ENCODE results near the gene LGALS7.
"Not testable (repeated sequence)": the region's sequence is repeated elsewhere in the genome, so short reads cannot be mapped to it uniquely, and the experiment has no call there.

LGALS7 gene

GRCh38 chr19:38769635-38770211 is 3.6 kb downstream of the LGALS7 start:
- no peak for DNase-seq (ENCODE audit: insufficient read length, low spot score)
- no peak for FAIRE-seq
- no peak for TF ChIP-seq POLR2A (IDR thresholded peaks at IDR 0.05; ENCODE audit: low read depth, low read length)

- TF ChIP-seq POLR2A (IDR thresholded peaks at IDR 0.05; ENCODE audit: low read depth, low read length), result no peak
- no peak for FAIRE-seq
These were observed 6.9 kb downstream of the LGALS7 start for GRCh38 chr19:38766276-38767047.

GRCh38 chr19:38765214-38765613 is 8.1 kb downstream of the LGALS7 start:
- DNase-seq (ENCODE audit: insufficient read length, low spot score), result no peak
- no peak for TF ChIP-seq POLR2A (IDR thresholded peaks at IDR 0.05; ENCODE audit: low read depth, low read length)
- FAIRE-seq, result no peak

More at GRCh38 chr19:38766276-38767047, 6.9 kb downstream of the LGALS7 start:
- DNase-seq (ENCODE audit: insufficient read length, low spot score), result no peak

GRCh38 chr19:38763795-38764220 is 9.5 kb downstream of the LGALS7 start:
- FAIRE-seq (no peak), DNase-seq (ENCODE audit: insufficient read length, low spot score) (no peak)
- TF ChIP-seq POLR2A (IDR thresholded peaks at IDR 0.05; ENCODE audit: low read depth, low read length), result no peak

- not testable (repeated sequence) for FAIRE-seq; DNase-seq (ENCODE audit: insufficient read length, low spot score)
These were observed 11.4 kb downstream of the LGALS7 start for GRCh38 chr19:38761884-38762389.

GRCh38 chr19:38760805-38761517 is 12.4 kb downstream of the LGALS7 start:
- not testable (repeated sequence) for FAIRE-seq; DNase-seq (ENCODE audit: insufficient read length, low spot score)

GRCh38 chr19:38759590-38760003 is 13.7 kb downstream of the LGALS7 start:
- no peak for DNase-seq (ENCODE audit: insufficient read length, low spot score)
- no peak for TF ChIP-seq POLR2A (IDR thresholded peaks at IDR 0.05; ENCODE audit: low read depth, low read length)
- no peak for FAIRE-seq

GRCh38 chr19:38754196-38754595 is 19.1 kb downstream of the LGALS7 start:
- not testable (repeated sequence) for FAIRE-seq; DNase-seq (ENCODE audit: insufficient read length, low spot score)

GRCh38 chr19:38753783-38754182 is 19.5 kb downstream of the LGALS7 start:
- FAIRE-seq; DNase-seq (ENCODE audit: insufficient read length, low spot score): not testable (repeated sequence)

- no peak for TF ChIP-seq POLR2A (IDR thresholded peaks at IDR 0.05; ENCODE audit: low read depth, low read length)
- peak; percentile 5 for DNase-seq (ENCODE audit: insufficient read length, low spot score)
- FAIRE-seq, result no peak
These were observed 28.0 kb downstream of the LGALS7 start for GRCh38 chr19:38745316-38745715.

- FAIRE-seq (no peak), DNase-seq (ENCODE audit: insufficient read length, low spot score) (no peak)
- no peak for TF ChIP-seq POLR2A (IDR thresholded peaks at IDR 0.05; ENCODE audit: low read depth, low read length)
These were observed 28.4 kb downstream of the LGALS7 start for GRCh38 chr19:38744874-38745273.

GRCh38 chr19:38744298-38744681 is 29.0 kb downstream of the LGALS7 start, which contains the start of gene CAPN12:
TSS of gene CAPN12 (minus strand) at chr19:38744474. CDS start at chr19:38744165, 309 bp downstream.
- no peak for DNase-seq (ENCODE audit: insufficient read length, low spot score)
- no peak for FAIRE-seq

GRCh38 chr19:38743394-38744297 is 29.7 kb downstream of the LGALS7 start:
- DNase-seq (ENCODE audit: insufficient read length, low spot score) (no peak), FAIRE-seq (no peak)
- no peak for TF ChIP-seq POLR2A (IDR thresholded peaks at IDR 0.05; ENCODE audit: low read depth, low read length)

More at GRCh38 chr19:38744298-38744681, 29.0 kb downstream of the LGALS7 start, which contains the start of gene CAPN12:
- no peak for TF ChIP-seq POLR2A (IDR thresholded peaks at IDR 0.05; ENCODE audit: low read depth, low read length)
